GM21737 (cell line): ENCODE data around the gene TMEM119.
"Not testable (repeated sequence)": the region's sequence is repeated elsewhere in the genome, so short reads cannot be mapped to it uniquely, and the experiment has no call there.

Experiments
- ATAC-seq: cut with Tn5 transposase; IDR thresholded peaks from one replicate; pipeline ENCODE4 v1.9.1; 2021; ENCODE audit warnings: mild to moderate bottlenecking, moderate library complexity; ENCODE audit not compliant: unreplicated experiment

The TMEM119 gene

GRCh38 chr12:108604208-108604941 is 6.5 kb upstream of the TMEM119 start:
- ATAC-seq: no peak

DNA sequence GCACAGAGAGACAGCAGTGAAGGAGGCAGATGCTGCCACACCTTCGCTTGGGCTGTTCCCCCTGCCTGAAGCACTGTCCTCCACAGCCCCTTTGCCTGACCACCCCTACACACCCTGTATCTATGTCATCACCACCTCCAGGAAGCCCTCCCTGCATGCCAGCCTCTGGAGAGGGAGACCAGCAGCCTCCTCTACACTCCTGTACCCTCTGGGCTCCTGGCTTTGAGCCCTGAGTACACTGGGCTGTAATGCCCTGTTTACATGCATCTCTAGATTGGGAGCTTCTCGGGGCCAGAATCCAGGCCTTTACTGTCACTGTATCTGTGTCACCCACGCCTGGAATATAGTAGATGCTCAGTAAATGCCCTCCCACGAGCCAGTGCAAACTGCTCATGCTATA is 5.9 kb upstream of the TMEM119 start:
- ATAC-seq: no peak

DNA sequence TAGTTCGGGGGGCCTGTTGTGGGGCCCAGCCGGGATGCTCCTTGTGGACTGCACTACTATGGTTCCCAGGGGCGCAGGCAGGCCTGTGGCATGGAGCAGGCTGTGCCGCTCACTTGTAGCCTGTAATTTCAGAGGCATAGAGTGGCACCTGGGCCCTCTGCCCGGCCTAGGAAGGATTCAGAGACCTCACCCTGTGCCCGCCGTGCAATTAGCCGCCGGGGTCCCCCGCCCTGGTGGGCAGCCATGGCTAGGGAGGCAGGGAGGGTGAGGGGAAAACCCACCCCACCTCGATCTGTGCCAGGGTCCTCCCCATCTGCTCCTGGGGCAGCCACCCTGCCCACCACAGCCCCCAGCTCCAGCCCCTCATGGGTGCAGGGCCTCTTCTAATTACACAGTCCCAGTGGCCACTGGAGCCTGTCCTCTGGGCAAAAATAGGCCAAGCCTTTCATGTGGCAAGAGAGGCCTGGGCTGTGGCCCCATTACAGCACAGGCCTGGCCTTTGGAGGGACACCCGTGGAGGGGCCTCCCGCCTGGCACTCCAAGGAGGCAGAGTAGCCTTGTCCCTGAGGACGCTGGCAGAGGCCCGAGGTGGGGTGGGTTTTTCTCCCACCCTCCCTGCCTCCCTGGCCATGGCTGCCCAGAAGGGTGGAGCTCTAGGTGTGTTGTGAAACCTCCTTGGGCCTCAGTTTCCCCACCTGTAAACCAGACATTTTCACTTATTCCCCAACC is 5.3 kb upstream of the TMEM119 start:
- ATAC-seq: no peak

- no peak for ATAC-seq
Measured at GRCh38 chr12:108602209-108602705, 4.4 kb upstream of the TMEM119 start.

GRCh38 chr12:108600702-108601007 is 2.8 kb upstream of the TMEM119 start:
- ATAC-seq: no peak

GRCh38 chr12:108599948-108600701 is 2.2 kb upstream of the TMEM119 start:
- no peak for ATAC-seq

- no peak for ATAC-seq
Measured at GRCh38 chr12:108599541-108599940, 1.7 kb upstream of the TMEM119 start.

GRCh38 chr12:108598553-108599250 is 818 bp upstream of the TMEM119 start:
- ATAC-seq: no peak

DNA sequence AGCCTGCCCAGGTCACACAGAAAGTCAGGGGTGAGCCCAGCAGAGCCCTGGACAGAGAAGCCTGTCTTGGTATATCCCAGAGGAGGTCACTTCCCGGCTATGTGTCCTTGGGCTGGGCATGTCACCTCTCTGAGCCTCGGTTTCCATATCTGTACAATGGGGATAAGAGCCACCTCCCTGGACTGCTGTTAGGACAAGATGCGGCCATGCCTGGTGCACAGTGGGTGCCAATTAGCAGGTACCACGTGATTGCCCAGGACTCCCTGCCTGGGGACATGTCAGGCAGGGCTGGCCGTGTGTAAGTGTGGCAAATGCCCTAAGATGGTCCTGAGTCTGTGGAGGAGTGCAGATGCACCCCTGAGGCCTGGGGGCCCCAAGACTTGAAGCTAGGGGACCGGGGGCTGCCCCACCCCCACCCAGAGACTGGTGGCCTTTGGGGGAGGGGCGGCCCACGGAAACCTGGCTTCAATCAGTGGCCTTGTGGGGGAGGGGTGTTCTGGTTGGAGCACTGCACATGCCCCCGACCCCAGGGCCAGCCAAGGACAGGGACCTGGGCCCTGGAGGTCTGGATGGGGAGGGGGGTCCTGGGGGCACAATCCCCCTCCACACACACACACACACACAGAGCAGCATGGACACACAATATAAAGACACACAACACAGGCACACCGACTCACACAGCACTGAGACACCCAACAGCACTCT is 878 bp downstream of the TMEM119 start:
- ATAC-seq: no peak

GRCh38 chr12:108595711-108596647 is 1.9 kb downstream of the TMEM119 start:
- ATAC-seq: no peak

DNA sequence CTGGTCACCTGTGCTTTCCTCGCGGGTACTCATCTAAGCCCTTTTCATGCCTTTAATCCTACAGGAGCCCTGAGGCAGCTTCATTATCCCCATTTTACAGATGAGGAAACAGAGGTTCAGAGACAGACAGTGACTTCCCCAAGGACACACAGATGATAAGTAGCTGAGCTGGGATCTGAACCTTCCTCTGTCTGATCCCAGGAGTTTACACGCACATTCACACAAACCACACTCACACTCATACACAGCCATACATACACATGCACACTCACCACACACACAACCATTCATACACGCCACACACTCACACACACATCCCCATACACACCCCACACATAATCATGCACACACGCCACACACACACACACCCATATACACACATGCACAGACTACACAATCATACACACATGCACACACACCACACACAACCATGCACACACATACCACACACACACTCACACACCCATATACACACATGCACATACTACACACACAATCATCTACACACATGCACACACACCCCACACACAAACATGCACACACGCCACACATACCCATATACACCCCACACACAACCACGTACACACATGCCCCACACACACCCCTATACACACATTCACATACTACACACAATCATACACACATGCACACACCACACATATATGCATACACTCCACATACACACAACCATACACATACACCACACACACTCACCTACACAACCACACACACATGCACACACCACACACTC is 2.7 kb downstream of the TMEM119 start:
- no peak for ATAC-seq

- ATAC-seq: no peak
Measured at GRCh38 chr12:108594323-108594903, 3.5 kb downstream of the TMEM119 start.

DNA sequence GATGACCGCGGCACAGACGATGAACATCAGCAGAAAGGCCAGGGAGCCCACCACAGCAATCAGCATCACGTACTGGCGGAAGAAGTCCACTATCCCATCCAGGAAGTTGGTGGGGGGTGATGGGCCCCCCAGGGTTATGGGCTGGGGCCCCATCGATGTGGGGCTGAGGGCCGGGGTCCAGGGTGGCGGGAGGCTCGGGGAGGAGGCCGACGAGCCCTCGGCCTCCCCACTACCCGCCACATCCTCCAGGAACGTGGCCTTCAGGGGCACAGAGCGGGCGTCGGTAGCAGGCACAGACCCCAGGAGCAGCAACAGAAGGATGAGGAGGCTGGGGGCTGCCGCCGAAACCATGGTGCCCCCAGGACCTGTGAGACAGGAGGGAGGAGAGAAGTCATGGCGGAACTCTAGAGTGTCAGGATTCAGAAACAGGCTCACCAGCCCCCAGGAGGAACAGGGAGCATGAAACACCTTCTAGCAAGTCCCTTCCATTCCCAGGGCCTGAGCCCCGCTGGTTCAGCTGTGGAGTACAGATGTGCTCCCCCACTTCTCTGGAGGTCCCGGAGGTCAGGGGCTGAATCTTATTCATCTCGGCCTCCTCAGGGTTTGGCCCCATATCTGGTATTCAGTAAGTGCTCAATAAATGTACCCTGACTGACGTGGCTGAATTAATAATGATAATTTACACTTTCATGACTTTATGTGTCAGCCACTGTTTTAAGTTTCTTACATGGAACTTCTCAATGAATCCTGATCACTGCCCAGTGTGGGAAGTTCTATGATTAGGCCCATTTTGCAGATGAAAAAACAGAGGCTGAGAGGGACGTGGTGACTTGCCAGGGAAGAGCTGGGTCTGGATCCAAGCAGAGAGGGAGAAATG is 5.6 kb downstream of the TMEM119 start:
- no peak for ATAC-seq

- ATAC-seq: no peak
Measured at GRCh38 chr12:108591267-108591980, 6.5 kb downstream of the TMEM119 start.

- ATAC-seq: not testable (repeated sequence)
Measured at GRCh38 chr12:108590463-108590862, 7.4 kb downstream of the TMEM119 start.

- no peak for ATAC-seq
Measured at GRCh38 chr12:108589840-108590229, 8.0 kb downstream of the TMEM119 start.
